Prostate gland (tissue), 2 donors: ENCODE results near the gene TMEM229B. TPM values are rescaled to one million over a fixed set of nuclear protein-coding genes. Genes with fewer than 3 reads are reported as not detected.

ENCODE experiments used
- DNase-seq: peaks from one replicate; pipeline ENCODE4 v3.0.0-alpha.2; 2019; ENCODE audit warnings: low spot score
- H3K27ac ChIP-seq, 2 donors: fragments of 200-600 bp; sonication (generic); 2 replicates each; pipeline ENCODE4 v1.5.1; 2017 to 2019
- H3K27me3 ChIP-seq: fragments of 200-600 bp; sonication (generic); replicated peaks from 2 replicates; pipeline ENCODE4 v1.5.1; 2019; ENCODE audit not compliant: insufficient read depth
- H3K36me3 ChIP-seq, 2 donors: fragments of 200-600 bp; sonication (generic); 1 replicate in 1 of 2; 2 replicates in 1 of 2; pipeline versions ENCODE4 v1.5.1 to v1.8.1; 2017 to 2019
- H3K4me1 ChIP-seq: fragments of 200-600 bp; sonication (generic); replicated peaks from 2 replicates; pipeline ENCODE4 v1.5.1; 2019
- H3K4me3 ChIP-seq, 2 donors: fragments of 200-600 bp; sonication (generic); 2 replicates each; pipeline ENCODE4 v1.5.1; 2017 to 2019
- H3K9me3 ChIP-seq: fragments of 200-600 bp; sonication (generic); 2 replicates; pipeline ENCODE4 v1.5.1; 2017
- CTCF ChIP-seq, 4 experiments: fragments of 200-600 bp in 2 of 4; fragments of 450-650 bp in 2 of 4; sonication (generic) in 2 of 4; IDR thresholded peaks; 1 replicate in 3 of 4; 2 replicates in 1 of 4; pipeline ENCODE4 v1.5.1; 2016 to 2019; ENCODE audit warnings: antibody characterized with exemption in 4 of 4, mild to moderate bottlenecking in 2 of 4, moderate library complexity in 2 of 4
- POLR2A ChIP-seq: fragments of 450-650 bp; IDR thresholded peaks from one replicate; pipeline ENCODE4 v1.6.1; 2016; ENCODE audit warnings: antibody characterized with exemption, mild to moderate bottlenecking
- POLR2AphosphoS5 ChIP-seq: sonication (generic); formaldehyde crosslinking; IDR thresholded peaks from one replicate; pipeline ENCODE4 v1.6.1; 2017; ENCODE audit warnings: antibody characterized with exemption
- WGBS: methylation state at CpG from one replicate; pipeline ENCODE4 v1.1.5; 2018; 5-methylcytosine and 5-hydroxymethylcytosine counted together
- intact Hi-C: fragments of 100-400 bp; cut with DNase I; formaldehyde crosslinking; loops from one replicate; pipeline ENCODE4 v1.14.2; 2022
- total RNA-seq, 2 donors: library from RNA; depleted of rRNA; stranded (reverse); fragments of >200 nt; gene quantifications; one replicate each; pipeline ENCODE4 v1.1.0, GENCODE V29; 2016

Gene TMEM229B
- total RNA-seq, 2 donors from 2014 or later, result 5.7 to 85.4 TPM

DNA sequence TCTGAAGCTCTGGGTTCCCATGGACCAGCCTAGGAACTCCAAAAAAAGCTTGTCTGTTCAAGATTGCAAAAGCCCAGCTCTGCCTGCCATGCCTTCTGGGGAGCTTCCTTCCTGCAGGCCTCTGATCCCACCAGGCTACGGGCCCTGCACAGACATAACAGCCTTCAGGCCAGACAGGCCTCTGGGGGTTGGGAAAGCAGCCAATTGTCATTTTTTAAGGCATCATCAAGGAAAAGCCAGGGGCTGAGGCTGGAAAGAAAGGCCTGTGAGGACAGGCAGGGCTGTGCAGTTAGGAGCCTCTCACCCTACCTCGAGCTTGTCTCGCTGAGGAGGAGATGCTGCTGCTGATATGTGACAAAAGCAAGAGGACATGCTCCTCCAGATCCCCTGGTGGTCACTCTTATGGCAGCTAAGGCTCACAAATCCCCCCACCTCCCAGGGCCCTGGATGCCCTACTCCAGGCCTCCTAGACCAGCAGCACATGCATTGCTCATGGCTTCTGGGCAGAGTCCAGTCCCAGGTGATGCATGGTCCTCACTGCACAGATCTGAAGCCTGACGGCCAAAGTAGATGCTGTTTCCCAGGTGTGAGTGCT, 2.9 kb downstream of the TMEM229B start:
- no peak overlapping the region for H3K4me3 ChIP-seq
- intact Hi-C loops, result no loop called here
- no peak for DNase-seq
- H3K27ac ChIP-seq, result no peak overlapping the region
- no peaks in the 10 kb centered on the region for H3K9me3 ChIP-seq
- H3K36me3 ChIP-seq, result no peaks in the 10 kb centered on the region
- WGBS, result 50% methylated on average over 4 of the region's 4 CpGs
- no peak for TF ChIP-seq CTCF (IDR thresholded peaks at IDR 0.05)
- TF ChIP-seq POLR2AphosphoS5, result no peak
- TF ChIP-seq POLR2A, result no peak
- no peaks in the 10 kb centered on the region for H3K27me3 ChIP-seq
- H3K4me1 ChIP-seq, result no peaks in the 10 kb centered on the region

DNA sequence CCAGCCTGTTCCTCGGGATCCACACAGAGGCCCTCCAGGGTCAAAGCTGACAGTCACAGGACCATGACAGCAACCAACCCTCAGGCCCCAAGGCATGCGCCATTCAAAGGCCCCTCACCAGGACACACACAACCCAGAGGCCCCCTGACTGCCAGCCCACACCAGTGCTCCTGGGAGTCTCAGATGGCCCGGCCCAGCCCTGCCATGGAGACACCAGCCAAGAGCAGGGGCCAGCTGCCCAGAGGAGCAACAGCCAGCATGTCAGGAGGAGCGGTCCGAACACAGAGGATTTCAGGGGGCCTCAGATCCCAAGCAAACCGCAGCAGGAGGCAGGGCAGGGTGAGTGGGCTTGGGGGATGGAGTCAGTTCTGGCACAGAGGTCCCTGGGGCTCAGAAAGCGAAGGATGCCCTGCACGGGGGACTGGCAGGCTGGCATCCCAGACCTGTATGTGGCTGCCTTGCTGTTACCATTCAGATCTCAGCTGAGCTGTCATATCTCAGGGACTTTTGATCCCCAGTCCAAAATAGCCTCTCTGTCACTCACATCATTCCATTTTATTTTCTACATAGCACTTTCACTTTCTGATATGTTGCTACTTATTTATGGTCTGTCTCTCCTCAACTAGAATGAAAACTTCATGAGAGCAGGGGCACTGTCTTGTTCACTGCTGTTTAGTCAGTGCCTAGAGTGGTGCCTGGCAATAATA, 4.8 kb downstream of the TMEM229B start:
- H3K4me3 ChIP-seq, result no peak overlapping the region
- WGBS, result 86% methylated on average over 8 of the region's 8 CpGs
- H3K36me3 ChIP-seq, result no peaks in the 10 kb centered on the region
- no peaks in the 10 kb centered on the region for H3K9me3 ChIP-seq
- intact Hi-C loops, result no loop called here
- no peaks in the 10 kb centered on the region for H3K27me3 ChIP-seq
- TF ChIP-seq POLR2AphosphoS5, result no peak
- no peak for TF ChIP-seq CTCF (IDR thresholded peaks at IDR 0.05)
- no peak for TF ChIP-seq POLR2A
- no peak overlapping the region for H3K27ac ChIP-seq
- DNase-seq, result no peak
- H3K4me1 ChIP-seq, result no peaks in the 10 kb centered on the region

- no peaks in the 10 kb centered on the region for H3K4me1 ChIP-seq
- H3K4me3 ChIP-seq, result no peak overlapping the region
- no peak for DNase-seq
- TF ChIP-seq POLR2A (no peak), CTCF (IDR thresholded peaks at IDR 0.05) (no peak)
- no peaks in the 10 kb centered on the region for H3K27me3 ChIP-seq
- H3K9me3 ChIP-seq, result no peaks in the 10 kb centered on the region
- H3K36me3 ChIP-seq, result no peaks in the 10 kb centered on the region
- 95% methylated on average over 8 of the region's 8 CpGs for WGBS
- H3K27ac ChIP-seq, result no peak overlapping the region
- intact Hi-C loops, result no loop called here
Measured at GRCh38 chr14:67482231-67483164, 6.0 kb downstream of the TMEM229B start.

GRCh38 chr14:67480011-67480410, 8.5 kb downstream of the TMEM229B start:
- H3K4me3 ChIP-seq, result no peak overlapping the region
- WGBS, result 56% methylated on average over 9 of the region's 9 CpGs

More at GRCh38 chr14:67480011-67480410, 8.5 kb downstream of the TMEM229B start:
- TF ChIP-seq POLR2AphosphoS5, result no peak
- no peak for TF ChIP-seq POLR2A
- TF ChIP-seq CTCF (IDR thresholded peaks at IDR 0.05), result no peak
- intact Hi-C loops, result no loop called here
- Histone ChIP-seq H3K4me1 (no peaks in the 10 kb centered on the region), H3K36me3 (no peaks in the 10 kb centered on the region), H3K27me3 (no peaks in the 10 kb centered on the region), H3K27ac (no peak overlapping the region), H3K9me3 (no peaks in the 10 kb centered on the region)
- no peak for DNase-seq
